Spinal cord (tissue), 10 donors: Measurements from ENCODE around the gene GLUD1. TPM values are rescaled to one million over a fixed set of nuclear protein-coding genes. Genes with fewer than 3 reads are reported as not detected.
A peak's percentile ranks its signal among the peaks of the same experiment; 100 is the strongest.
"Not testable (repeated sequence)": the region's sequence is repeated elsewhere in the genome, so short reads cannot be mapped to it uniquely, and the experiment has no call there.

Experiments used
- DNase-seq, 6 donors: peaks; one replicate each; pipeline versions ENCODE4 v3.0.0 to v3.0.0-alpha.2; 2013 to 2015; ENCODE audit warnings: low spot score in 6 of 6, low read depth in 4 of 6
- H3K27ac ChIP-seq: one replicate; pipeline ENCODE4 v1.5.1; 2013; ENCODE audit warnings: low read depth, low read length, control low read depth
- H3K27me3 ChIP-seq: one replicate; pipeline ENCODE4 v1.6.1; 2013; ENCODE audit warnings: low read length; ENCODE audit not compliant: control insufficient read depth, insufficient read depth
- H3K36me3 ChIP-seq: one replicate; pipeline ENCODE4 v1.6.1; 2013; ENCODE audit warnings: low read length; ENCODE audit not compliant: control insufficient read depth, insufficient read depth
- H3K4me1 ChIP-seq: one replicate; pipeline ENCODE4 v1.6.1; 2013; ENCODE audit warnings: low read length; ENCODE audit not compliant: control insufficient read depth, insufficient read depth
- H3K4me3 ChIP-seq: one replicate; pipeline ENCODE4 v1.5.1; 2013; ENCODE audit warnings: low read depth, low read length, control low read depth
- H3K9me3 ChIP-seq: one replicate; pipeline ENCODE4 v1.6.1; 2013; ENCODE audit warnings: low read length; ENCODE audit not compliant: control insufficient read depth, insufficient read depth
- WGBS: methylation state at CpG from one replicate; pipeline ENCODE4 v1.1.5; 2013; ENCODE audit warnings: missing lambda C conversion rate; ENCODE audit not compliant: insufficient coverage; 5-methylcytosine and 5-hydroxymethylcytosine counted together
- polyA plus RNA-seq, 2 donors: library from polyadenylated mRNA; unstranded; fragments of 120-200 nt; gene quantifications; one replicate each; pipeline ENCODE4 v1.2.1, GENCODE V29; 2013; ENCODE audit not compliant: insufficient read length in 2 of 2
- total RNA-seq, 2 donors: library from RNA; depleted of rRNA in 1 of 2; stranded (reverse); fragments of 120-200 nt in 1 of 2; fragments of >200 nt in 1 of 2; gene quantifications; one replicate each; pipeline versions ENCODE4 v1.2.3 to v1.2.4, GENCODE V29; 2013 to 2014
- donor health status: healthy.

Gene GLUD1
- total and polyA plus RNA-seq, 4 donors = 324 to 591 (median 496) TPM

- peaks cover 7% of the 10 kb centered on the region for H3K36me3 ChIP-seq
- H3K9me3 ChIP-seq = no peaks in the 10 kb centered on the region
- WGBS = 90% methylated on average over 3 of the region's 11 CpGs
- no peak overlapping the region for H3K27ac ChIP-seq
- peaks cover 3% of the 10 kb centered on the region for H3K4me1 ChIP-seq
- DNase-seq = no peak
- H3K4me3 ChIP-seq = no peak overlapping the region
- H3K27me3 ChIP-seq = no peaks in the 10 kb centered on the region
These were observed 15.4 kb downstream of the GLUD1 start for GRCh38 chr10:87079106-87079836.

DNA sequence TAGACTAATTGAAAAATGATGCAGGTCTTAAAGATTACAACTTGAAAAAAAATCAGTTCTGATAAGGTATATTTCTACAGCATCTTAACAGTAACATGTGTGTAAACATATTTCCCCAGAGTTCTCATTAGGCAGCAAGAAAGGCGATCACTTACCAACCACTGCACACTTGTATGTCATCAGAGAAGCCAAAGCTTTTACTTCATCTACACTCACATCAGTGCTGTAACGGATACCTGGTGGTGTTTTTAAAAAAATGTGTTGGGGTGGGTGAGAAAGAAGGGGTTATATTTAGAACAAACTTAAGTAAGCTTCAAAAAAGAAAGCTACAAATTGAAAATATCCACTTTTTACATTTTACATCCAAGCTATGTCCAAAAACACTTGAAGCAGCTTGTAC lies 18.2 kb downstream of the GLUD1 start:
- no CpG with 5 or more reads among the region's 2 CpGs for WGBS

DNA sequence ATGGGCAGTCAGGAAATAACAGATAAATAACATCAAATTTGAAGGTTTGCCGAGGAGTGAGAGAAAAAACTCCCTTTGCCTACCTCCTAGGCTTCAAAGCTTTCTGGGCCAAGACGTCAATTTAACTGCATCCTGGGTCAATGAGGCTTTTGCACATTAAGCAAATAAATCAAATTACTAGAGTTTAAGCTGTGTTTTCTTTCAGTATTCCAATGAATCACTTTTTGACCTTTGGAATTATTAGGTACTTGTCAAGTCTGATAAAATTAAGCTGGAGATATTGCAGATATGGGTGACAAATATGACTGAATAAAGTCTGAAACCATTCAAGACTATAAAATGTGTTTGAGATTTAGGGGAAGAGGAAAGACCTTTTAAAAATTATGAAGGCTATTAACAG lies 22.2 kb downstream of the GLUD1 start:
- Histone ChIP-seq H3K4me1 (no peaks in the 10 kb centered on the region), H3K27me3 (no peaks in the 10 kb centered on the region), H3K27ac (no peak overlapping the region), H3K36me3 (peaks cover 33% of the 10 kb centered on the region), H3K9me3 (no peaks in the 10 kb centered on the region), H3K4me3 (no peak overlapping the region)
- DNase-seq = no peak
- no CpG with 5 or more reads among the region's 2 CpGs for WGBS

More for the DNA sequence above, 18.2 kb downstream of the GLUD1 start:
- DNase-seq, H3K27ac ChIP-seq, H3K4me1 ChIP-seq, H3K27me3 ChIP-seq, H3K9me3 ChIP-seq, H3K4me3 ChIP-seq: not testable (repeated sequence)
- H3K36me3 ChIP-seq = peaks cover 16% of the 10 kb centered on the region

DNA sequence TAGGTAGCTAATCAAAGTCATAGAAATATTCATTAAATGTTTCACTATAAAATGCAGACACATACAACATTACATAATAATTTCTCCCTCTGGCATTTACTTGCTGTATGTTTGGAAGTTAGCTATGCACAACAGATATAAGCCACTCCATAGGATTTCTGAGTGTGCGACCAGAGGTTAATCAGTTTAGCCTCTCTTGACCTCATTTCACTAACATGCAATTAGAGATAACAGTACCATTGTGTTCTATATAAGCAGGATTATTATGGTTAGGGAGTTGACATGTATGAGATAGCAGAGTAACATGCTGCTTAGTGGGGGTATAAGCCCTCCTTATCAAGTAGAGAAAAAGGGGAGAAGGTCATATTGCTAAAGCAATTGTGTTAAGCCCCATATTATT lies 26.4 kb downstream of the GLUD1 start:
- no peaks in the 10 kb centered on the region for H3K9me3 ChIP-seq
- H3K4me1 ChIP-seq = peaks cover 19% of the 10 kb centered on the region
- no peak overlapping the region for H3K4me3 ChIP-seq
- no peaks in the 10 kb centered on the region for H3K27me3 ChIP-seq
- H3K36me3 ChIP-seq = peaks cover 44% of the 10 kb centered on the region
- DNase-seq = no peak
- no CpG with 5 or more reads among the region's 1 CpG for WGBS
- no peak overlapping the region for H3K27ac ChIP-seq

DNA sequence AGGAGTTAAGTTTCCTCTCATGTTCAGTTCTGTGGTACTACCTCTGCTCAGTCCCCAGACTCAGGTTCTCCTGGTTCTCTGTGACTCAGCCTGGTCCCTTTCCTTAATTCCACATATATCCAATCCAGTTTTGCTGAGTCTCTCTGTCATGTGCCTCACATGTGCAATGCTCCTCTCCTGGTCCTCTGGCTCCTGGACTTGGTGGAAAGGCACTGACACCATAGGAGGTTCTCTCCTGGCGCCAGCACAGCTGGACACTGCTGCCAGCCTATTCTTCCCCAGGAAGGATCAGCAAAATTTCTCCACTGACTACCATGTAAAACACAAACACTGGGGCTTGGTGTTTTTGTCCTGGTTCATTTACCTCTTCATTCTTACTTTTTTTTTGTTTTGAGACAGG lies 27.8 kb downstream of the GLUD1 start:
- H3K27ac ChIP-seq = no peak overlapping the region
- peaks cover 19% of the 10 kb centered on the region for H3K4me1 ChIP-seq
- no peaks in the 10 kb centered on the region for H3K9me3 ChIP-seq
- peaks cover 44% of the 10 kb centered on the region for H3K36me3 ChIP-seq
- H3K4me3 ChIP-seq = no peak overlapping the region
- DNase-seq = no peak
- H3K27me3 ChIP-seq = no peaks in the 10 kb centered on the region
- 100% methylated on average over 1 of the region's 1 CpG for WGBS

DNA sequence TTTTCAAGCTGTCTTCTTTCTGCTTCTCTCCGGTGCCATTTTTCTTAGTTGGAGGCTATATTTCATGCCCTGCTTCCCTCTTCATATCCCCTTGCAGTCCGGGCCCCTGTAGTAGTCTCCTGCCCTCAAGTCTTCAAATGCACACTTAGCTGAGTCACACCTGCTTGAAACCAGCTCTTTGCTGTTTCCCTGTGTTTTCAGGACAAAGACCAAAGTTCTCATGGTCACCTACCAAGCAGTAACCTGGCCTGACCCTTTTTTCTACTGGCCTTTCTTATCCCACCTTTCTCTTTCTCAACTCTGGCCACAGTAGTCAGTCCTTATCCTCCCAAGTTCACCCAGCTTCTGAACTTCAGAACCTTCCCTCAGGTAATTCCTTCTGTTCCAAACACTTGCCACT lies 28.5 kb downstream of the GLUD1 start:
- Histone ChIP-seq H3K4me3 (no peak overlapping the region), H3K4me1 (peaks cover 19% of the 10 kb centered on the region), H3K36me3 (peaks cover 49% of the 10 kb centered on the region), H3K27ac (peak overlapping the region; percentile 40), H3K9me3 (no peaks in the 10 kb centered on the region), H3K27me3 (no peaks in the 10 kb centered on the region)
- DNase-seq = no peak
- WGBS = 49% methylated on average over 2 of the region's 2 CpGs

- H3K36me3 ChIP-seq = peaks cover 40% of the 10 kb centered on the region
- no CpG with 5 or more reads among the region's 5 CpGs for WGBS
- no peaks in the 10 kb centered on the region for H3K9me3 ChIP-seq
- peaks cover 19% of the 10 kb centered on the region for H3K4me1 ChIP-seq
- H3K27me3 ChIP-seq = no peaks in the 10 kb centered on the region
- DNase-seq = peak in 4 of 6 donors; percentile 41 to 92 (median 76)
- H3K4me3 ChIP-seq = no peak overlapping the region
- peak overlapping the region; percentile 58 for H3K27ac ChIP-seq
These were observed 30.0 kb downstream of the GLUD1 start for GRCh38 chr10:87064651-87065050.

- DNase-seq = no peak
- peaks cover 41% of the 10 kb centered on the region for H3K36me3 ChIP-seq
- 68% methylated on average over 3 of the region's 6 CpGs for WGBS
These were observed 34.2 kb downstream of the GLUD1 start for GRCh38 chr10:87060280-87060928.

GRCh38 chr10:87059401-87059800 lies 35.2 kb downstream of the GLUD1 start:
- no peak overlapping the region for H3K27ac ChIP-seq

More at GRCh38 chr10:87060280-87060928, 34.2 kb downstream of the GLUD1 start:
- no peaks in the 10 kb centered on the region for H3K27me3 ChIP-seq
- no peak overlapping the region for H3K27ac ChIP-seq
- H3K4me3 ChIP-seq = no peak overlapping the region
- H3K4me1 ChIP-seq = peaks cover 30% of the 10 kb centered on the region
- H3K9me3 ChIP-seq = no peaks in the 10 kb centered on the region

GRCh38 chr10:87058171-87058570 lies 36.5 kb downstream of the GLUD1 start:
- peak overlapping the region; percentile 73 for H3K27ac ChIP-seq
- peak in 5 of 6 donors; percentile 59 to 89 (median 68) for DNase-seq
- H3K27me3 ChIP-seq = no peaks in the 10 kb centered on the region
- no CpG with 5 or more reads among the region's 1 CpG for WGBS
- peaks cover 41% of the 10 kb centered on the region for H3K36me3 ChIP-seq
- no peaks in the 10 kb centered on the region for H3K9me3 ChIP-seq
- H3K4me3 ChIP-seq = no peak overlapping the region
- H3K4me1 ChIP-seq = peaks cover 28% of the 10 kb centered on the region

More at GRCh38 chr10:87059401-87059800, 35.2 kb downstream of the GLUD1 start:
- DNase-seq = no peak
- Histone ChIP-seq H3K36me3 (peaks cover 47% of the 10 kb centered on the region), H3K4me1 (peaks cover 29% of the 10 kb centered on the region), H3K9me3 (no peaks in the 10 kb centered on the region), H3K27me3 (no peaks in the 10 kb centered on the region), H3K4me3 (no peak overlapping the region)
- WGBS = no CpG with 5 or more reads among the region's 1 CpG
